ENCODE results near the gene FUT7.

The FUT7 gene

GRCh38 chr9:136980669-136981478 lies 51.0 kb downstream of the FUT7 start:
- no peak for DNase-seq

All from NCI-H1694 (cell line).